Fibroblast of lung (primary cell): ENCODE data around the gene ACOT9.
"Not testable (repeated sequence)": the region's sequence is repeated elsewhere in the genome, so short reads cannot be mapped to it uniquely, and the experiment has no call there.

Source experiments
- EZH2 ChIP-seq: IDR thresholded peaks from 2 replicates; pipeline ENCODE4 v1.5.1; 2012; ENCODE audit warnings: low read length, control low read depth, mild to moderate bottlenecking; ENCODE audit errors: missing control alignments
- TF ChIP-seq, protein P1 (sequence below), 2 donors: IDR thresholded peaks in 1 of 2; conservative IDR thresholded peaks in 1 of 2; 1 replicate in 1 of 2; 2 replicates in 1 of 2; pipeline ENCODE4 v1.5.1; 2011 to 2012; ENCODE audit warnings: low read length in 2 of 2, control low read depth in 1 of 2, inconsistent platforms in 1 of 2, low read depth in 1 of 2, mild to moderate bottlenecking in 1 of 2

DNA sequence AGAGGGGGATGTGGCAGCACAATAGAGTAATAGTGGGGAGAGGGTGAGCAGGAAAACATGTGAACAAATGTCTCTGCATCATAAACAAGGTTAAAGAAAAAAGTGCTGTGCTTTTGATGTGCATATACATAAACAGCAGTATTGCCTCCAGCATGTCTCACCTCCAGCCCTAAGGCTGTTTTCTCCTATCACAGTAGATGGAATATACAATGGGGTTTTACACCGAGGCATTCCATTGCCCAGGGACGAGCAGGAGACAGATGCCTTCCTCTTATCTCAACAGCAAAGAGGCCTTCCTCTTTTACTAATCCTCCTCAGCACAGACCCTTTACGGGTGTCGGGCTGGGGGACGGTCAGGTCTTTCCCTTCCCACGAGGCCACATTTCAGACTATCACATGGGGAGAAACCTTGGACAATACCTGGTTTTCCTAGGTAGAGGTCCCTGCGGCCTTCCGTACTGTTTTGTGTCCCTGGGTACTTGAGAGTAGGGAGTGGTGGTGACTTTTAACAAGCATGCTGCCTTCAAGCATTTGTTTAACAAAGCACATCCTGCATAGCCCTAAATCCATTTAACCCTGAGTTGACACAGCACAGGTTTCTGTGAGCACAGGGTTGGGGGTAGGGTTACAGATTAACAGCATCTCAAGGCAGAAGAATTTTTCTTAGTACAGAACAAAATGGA is 82.9 kb downstream of the ACOT9 start:
- TF ChIP-seq, protein P1, sequence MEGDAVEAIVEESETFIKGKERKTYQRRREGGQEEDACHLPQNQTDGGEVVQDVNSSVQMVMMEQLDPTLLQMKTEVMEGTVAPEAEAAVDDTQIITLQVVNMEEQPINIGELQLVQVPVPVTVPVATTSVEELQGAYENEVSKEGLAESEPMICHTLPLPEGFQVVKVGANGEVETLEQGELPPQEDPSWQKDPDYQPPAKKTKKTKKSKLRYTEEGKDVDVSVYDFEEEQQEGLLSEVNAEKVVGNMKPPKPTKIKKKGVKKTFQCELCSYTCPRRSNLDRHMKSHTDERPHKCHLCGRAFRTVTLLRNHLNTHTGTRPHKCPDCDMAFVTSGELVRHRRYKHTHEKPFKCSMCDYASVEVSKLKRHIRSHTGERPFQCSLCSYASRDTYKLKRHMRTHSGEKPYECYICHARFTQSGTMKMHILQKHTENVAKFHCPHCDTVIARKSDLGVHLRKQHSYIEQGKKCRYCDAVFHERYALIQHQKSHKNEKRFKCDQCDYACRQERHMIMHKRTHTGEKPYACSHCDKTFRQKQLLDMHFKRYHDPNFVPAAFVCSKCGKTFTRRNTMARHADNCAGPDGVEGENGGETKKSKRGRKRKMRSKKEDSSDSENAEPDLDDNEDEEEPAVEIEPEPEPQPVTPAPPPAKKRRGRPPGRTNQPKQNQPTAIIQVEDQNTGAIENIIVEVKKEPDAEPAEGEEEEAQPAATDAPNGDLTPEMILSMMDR (conservative IDR thresholded peaks at IDR 0.05 in 1 of 2, IDR thresholded peaks at IDR 0.05 in 1 of 2; ENCODE audit: low read depth in 1 of 2, low read length in 2 of 2), result not testable (repeated sequence)
- TF ChIP-seq EZH2, result not testable (repeated sequence)
